ENCODE measurements around the gene RAB43. TPM values are rescaled to one million over a fixed set of nuclear protein-coding genes. Genes with fewer than 3 reads are reported as not detected.
A peak's percentile ranks its signal among the peaks of the same experiment; 100 is the strongest.
"Not testable (repeated sequence)": the region's sequence is repeated elsewhere in the genome, so short reads cannot be mapped to it uniquely, and the experiment has no call there.

The RAB43 gene
- total RNA-seq (10 to 100 TPM; 33.7 to 37.8 TPM), total RNA-seq (2.9 to 4.9 reads per million in 2 donors)

DNA sequence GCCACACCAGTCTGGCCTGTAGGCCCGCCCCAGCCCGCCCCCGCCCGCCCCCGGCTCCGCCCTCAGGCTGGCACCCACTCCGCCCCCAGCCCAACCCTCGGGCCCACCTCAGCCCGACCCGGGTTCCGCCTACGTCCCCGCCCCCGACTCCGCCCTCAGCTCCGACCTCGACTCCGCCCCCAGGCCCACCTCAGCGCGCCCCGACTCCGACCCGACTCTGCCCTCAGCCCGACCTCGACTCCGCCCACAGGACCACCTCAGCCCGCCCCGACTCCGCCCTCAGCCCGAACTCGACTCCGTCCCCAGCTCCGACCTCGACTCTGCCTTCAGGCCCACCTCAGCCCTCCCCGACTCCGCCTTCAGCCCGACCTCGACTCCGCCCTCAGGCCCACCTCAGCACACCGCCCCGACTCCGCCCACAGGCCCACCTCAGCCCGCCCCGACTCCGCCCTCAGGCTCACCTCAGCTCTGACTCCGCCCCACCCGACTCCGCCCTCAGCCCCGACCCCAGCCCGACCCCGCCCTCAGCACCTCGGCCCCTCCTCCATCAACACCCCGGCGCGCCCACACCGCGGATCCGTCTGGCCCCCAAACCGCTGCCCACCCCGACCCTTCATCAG, at the start of gene RAB43:
TSS of gene RAB43 (minus strand) at position 13 of the 620 bp plus-strand sequence. CDS start 315 bp downstream, outside the sequence.
- H3K4me1 Mint-ChIP-seq, result peaks cover 41% of the 10 kb centered on the region
- no peaks in the 10 kb centered on the region for H3K27me3 Mint-ChIP-seq
- H3K27ac Mint-ChIP-seq, result peak within 1 kb of the TSS; percentile 100
- H3K9me3 ChIP-seq (ENCODE audit: control insufficient read depth, low read length, poor library complexity, severe bottlenecking), result no peaks in the 10 kb centered on the region
- ATAC-seq (peak; percentile 65), DNase-seq (peak; percentile 81 to 87 (median 86))
- peak within 1 kb of the TSS; percentile 94 for H3K4me3 Mint-ChIP-seq
- H3K36me3 Mint-ChIP-seq (ENCODE audit: low read depth), result peaks cover 3% of the 10 kb centered on the region

- peaks cover 2% of the 10 kb centered on the region for H3K36me3 Mint-ChIP-seq (ENCODE audit: low read depth)
- H3K27me3 Mint-ChIP-seq, result no peaks in the 10 kb centered on the region
- H3K27ac Mint-ChIP-seq, result peak overlapping the region; percentile 60
- DNase-seq (no peak), ATAC-seq (no peak)
- H3K4me3 Mint-ChIP-seq, result no peak overlapping the region
- H3K4me1 Mint-ChIP-seq, result peaks cover 18% of the 10 kb centered on the region
- peaks cover 2% of the 10 kb centered on the region for H3K9me3 ChIP-seq (ENCODE audit: control insufficient read depth, low read length, poor library complexity, severe bottlenecking)
Measured at GRCh38 chr3:129166579-129167332, 45.2 kb upstream of the RAB43 start.

DNA sequence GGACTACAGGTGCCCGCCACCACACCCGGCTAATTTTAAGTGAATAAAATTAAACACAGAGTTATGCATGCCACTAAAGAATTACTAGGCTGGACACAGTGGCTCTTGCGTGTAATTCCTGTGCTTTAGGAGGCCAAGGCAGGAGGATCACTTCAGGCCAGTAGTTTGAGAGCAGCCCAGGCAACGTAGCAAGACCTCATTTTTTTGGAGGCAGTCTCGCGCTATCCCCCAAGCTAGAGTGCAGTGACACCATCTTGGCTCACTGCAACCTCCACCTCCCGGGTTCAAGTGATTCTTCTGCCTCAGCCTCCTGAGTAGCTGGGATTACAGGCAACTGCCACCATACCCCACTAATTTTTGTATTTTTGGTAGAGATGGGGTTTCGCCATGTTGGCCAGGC, 44.0 kb upstream of the RAB43 start:
- H3K9me3 ChIP-seq (ENCODE audit: control insufficient read depth, low read length, poor library complexity, severe bottlenecking); H3K4me3 Mint-ChIP-seq; DNase-seq; ATAC-seq; H3K27me3 Mint-ChIP-seq; H3K36me3 Mint-ChIP-seq (ENCODE audit: low read depth): not testable (repeated sequence)
- peaks cover 21% of the 10 kb centered on the region for H3K4me1 Mint-ChIP-seq
- peak overlapping the region; percentile 89 for H3K27ac Mint-ChIP-seq

DNA sequence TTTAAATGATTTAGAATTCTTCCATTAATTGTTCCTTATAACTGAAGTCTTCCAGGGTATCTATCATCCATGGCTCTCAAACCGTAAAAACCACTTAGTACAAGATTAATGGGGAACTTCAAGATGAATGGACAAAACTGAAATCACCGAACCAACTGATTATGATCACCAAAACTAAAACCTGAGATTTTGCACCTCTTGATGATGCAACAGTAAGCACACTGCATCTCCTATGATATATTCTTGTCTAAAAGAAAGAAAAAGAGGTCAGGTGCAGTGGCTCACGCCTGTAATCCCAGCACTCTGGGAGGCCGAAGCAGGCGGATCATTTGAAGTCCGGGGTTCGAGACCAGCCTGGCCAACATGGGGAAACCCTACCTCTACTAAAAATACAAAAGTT, 42.9 kb upstream of the RAB43 start:
- Mint-ChIP-seq H3K4me1 (peaks cover 29% of the 10 kb centered on the region), H3K27me3 (no peaks in the 10 kb centered on the region), H3K36me3 (ENCODE audit: low read depth) (no peaks in the 10 kb centered on the region), H3K27ac (peak overlapping the region; percentile 89), H3K4me3 (no peak overlapping the region)
- H3K9me3 ChIP-seq (ENCODE audit: control insufficient read depth, low read length, poor library complexity, severe bottlenecking), result no peaks in the 10 kb centered on the region
- ATAC-seq, result no peak
- no peak for DNase-seq

- no peaks in the 10 kb centered on the region for H3K36me3 Mint-ChIP-seq (ENCODE audit: low read depth)
Measured at GRCh38 chr3:129162729-129163579, 41.4 kb upstream of the RAB43 start.

DNA sequence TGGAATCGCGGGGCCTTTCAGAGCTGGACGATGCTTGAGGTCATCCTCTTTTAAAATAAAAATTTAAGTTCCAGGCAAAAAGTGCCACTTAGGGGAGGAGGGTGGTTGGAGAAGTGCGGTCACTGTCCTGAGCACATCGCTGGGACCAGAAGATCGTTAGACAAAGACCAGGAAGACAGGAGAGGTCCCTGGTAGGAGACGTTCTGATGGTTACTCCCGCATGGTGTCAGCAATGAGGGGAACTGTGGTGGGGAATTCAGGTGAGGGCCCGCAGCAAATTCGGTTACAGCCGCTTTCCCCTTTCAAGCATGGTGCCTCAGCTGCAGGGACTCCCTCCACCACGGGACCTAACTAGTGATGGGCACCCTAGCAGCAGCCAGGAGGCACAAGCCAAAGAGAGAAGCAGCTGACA, 40.3 kb upstream of the RAB43 start:
- H3K27me3 Mint-ChIP-seq, result no peaks in the 10 kb centered on the region
- no peak for ATAC-seq
- peak in 1 of 3 donors; percentile 12 for DNase-seq
- no peaks in the 10 kb centered on the region for H3K9me3 ChIP-seq (ENCODE audit: control insufficient read depth, low read length, poor library complexity, severe bottlenecking)
- no peaks in the 10 kb centered on the region for H3K36me3 Mint-ChIP-seq (ENCODE audit: low read depth)
- H3K27ac Mint-ChIP-seq, result peak overlapping the region; percentile 100
- H3K4me3 Mint-ChIP-seq, result peak overlapping the region; percentile 99
- peaks cover 35% of the 10 kb centered on the region for H3K4me1 Mint-ChIP-seq

More at GRCh38 chr3:129162729-129163579, 41.4 kb upstream of the RAB43 start:
- DNase-seq (no peak), ATAC-seq (no peak)
- Mint-ChIP-seq H3K27me3 (no peaks in the 10 kb centered on the region), H3K27ac (peak overlapping the region; percentile 100), H3K4me3 (peak overlapping the region; percentile 99), H3K4me1 (peaks cover 35% of the 10 kb centered on the region)
- H3K9me3 ChIP-seq (ENCODE audit: control insufficient read depth, low read length, poor library complexity, severe bottlenecking), result no peaks in the 10 kb centered on the region

GRCh38 chr3:129160891-129161859, 39.6 kb upstream of the RAB43 start, which contains the start of gene ISY1:
Gene ISY1, minus strand, starts transcription at chr3:129161063. Its CDS starts 88 bp downstream, at chr3:129160975.
- H3K36me3 Mint-ChIP-seq (ENCODE audit: low read depth), result no peaks in the 10 kb centered on the region
- peak; percentile 83 for ATAC-seq
- peaks cover 33% of the 10 kb centered on the region for H3K4me1 Mint-ChIP-seq
- DNase-seq, result peak; percentile 75 to 82 (median 78)
- H3K9me3 ChIP-seq (ENCODE audit: control insufficient read depth, low read length, poor library complexity, severe bottlenecking), result no peaks in the 10 kb centered on the region
- H3K27me3 Mint-ChIP-seq, result no peaks in the 10 kb centered on the region
- H3K27ac Mint-ChIP-seq, result peak within 1 kb of the TSS; percentile 100
- H3K4me3 Mint-ChIP-seq, result peak within 1 kb of the TSS; percentile 99

- no peaks in the 10 kb centered on the region for H3K27me3 Mint-ChIP-seq
- ATAC-seq, result no peak
- no peak overlapping the region for H3K4me3 Mint-ChIP-seq
- H3K36me3 Mint-ChIP-seq (ENCODE audit: low read depth), result peaks cover 3% of the 10 kb centered on the region
- no peak for DNase-seq
- H3K27ac Mint-ChIP-seq, result no peak overlapping the region
- H3K9me3 ChIP-seq (ENCODE audit: control insufficient read depth, low read length, poor library complexity, severe bottlenecking), result no peaks in the 10 kb centered on the region
- H3K4me1 Mint-ChIP-seq, result peaks cover 3% of the 10 kb centered on the region
Measured at GRCh38 chr3:129144786-129145185, 23.2 kb upstream of the RAB43 start.

DNA sequence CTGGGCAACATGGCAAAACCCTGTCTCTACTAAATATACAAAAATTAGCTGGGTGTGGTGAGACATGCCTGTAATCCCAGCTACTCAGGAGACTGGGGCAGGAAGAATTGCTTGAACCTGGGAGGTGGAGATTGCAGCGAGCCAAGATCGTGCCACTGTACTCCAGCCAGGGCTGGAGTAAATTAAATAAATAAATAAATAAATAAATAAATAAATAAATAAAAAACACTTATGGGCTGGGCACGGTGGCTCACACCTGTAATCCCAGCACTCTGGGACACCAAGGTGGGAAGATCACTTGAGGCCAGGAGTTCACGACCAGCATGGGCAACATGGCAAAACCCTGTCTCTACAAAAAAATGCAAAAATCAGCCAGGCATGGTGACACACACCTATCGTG, 19.4 kb upstream of the RAB43 start:
- not testable (repeated sequence) for H3K36me3 Mint-ChIP-seq (ENCODE audit: low read depth); ATAC-seq; H3K27me3 Mint-ChIP-seq; H3K27ac Mint-ChIP-seq; H3K9me3 ChIP-seq (ENCODE audit: control insufficient read depth, low read length, poor library complexity, severe bottlenecking); H3K4me1 Mint-ChIP-seq; DNase-seq; H3K4me3 Mint-ChIP-seq

DNA sequence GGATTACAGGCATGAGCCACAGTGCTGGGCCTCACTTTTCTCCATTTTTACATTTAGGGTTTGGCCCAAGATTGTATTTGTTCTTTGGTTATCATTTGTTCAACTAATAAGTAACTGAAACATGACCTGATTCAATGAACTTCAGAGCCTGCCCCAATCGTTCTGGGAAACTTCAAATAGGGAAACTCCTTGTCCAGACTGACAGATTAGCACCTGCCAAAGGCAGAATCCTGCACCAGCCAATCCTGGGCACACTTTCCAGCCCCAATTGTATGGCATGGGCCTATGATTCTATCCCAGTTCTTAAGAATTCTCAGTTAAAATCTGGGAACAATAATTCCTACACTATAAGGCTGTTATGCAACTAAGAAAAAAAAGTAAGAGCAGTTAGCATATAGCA, 18.3 kb upstream of the RAB43 start:
- H3K9me3 ChIP-seq (ENCODE audit: control insufficient read depth, low read length, poor library complexity, severe bottlenecking), result no peaks in the 10 kb centered on the region
- no peaks in the 10 kb centered on the region for H3K4me1 Mint-ChIP-seq
- H3K27me3 Mint-ChIP-seq, result no peaks in the 10 kb centered on the region
- H3K27ac Mint-ChIP-seq, result no peak overlapping the region
- no peak for ATAC-seq
- no peak for DNase-seq
- no peaks in the 10 kb centered on the region for H3K36me3 Mint-ChIP-seq (ENCODE audit: low read depth)
- H3K4me3 Mint-ChIP-seq, result no peak overlapping the region

GRCh38 chr3:129136275-129136674, 14.7 kb upstream of the RAB43 start:
- H3K4me3 Mint-ChIP-seq; DNase-seq; H3K27ac Mint-ChIP-seq; ATAC-seq; H3K4me1 Mint-ChIP-seq; H3K27me3 Mint-ChIP-seq; H3K9me3 ChIP-seq (ENCODE audit: control insufficient read depth, low read length, poor library complexity, severe bottlenecking): not testable (repeated sequence)
- peaks cover 13% of the 10 kb centered on the region for H3K36me3 Mint-ChIP-seq (ENCODE audit: low read depth)

Measured in T-helper 17 cell (primary cell).